B cell (primary cell): ENCODE results near the gene IRF2BP1. TPM values are rescaled to one million over a fixed set of nuclear protein-coding genes. Genes with fewer than 3 reads are reported as not detected.

Experiments used
- ATAC-seq: fragments of 200-7000 bp; cut with Tn5 transposase; one replicate; pipeline ENCODE4 v1.10.0; 2021; ENCODE audit warnings: low read depth, mild to moderate bottlenecking, moderate number of reproducible peaks, moderate library complexity
- CTCF ChIA-PET: fragments of 350-600 bp; sonication (Branson Sonifier 250); formaldehyde crosslinking; loops from one replicate; lab custom pipeline; 2021; ENCODE audit warnings: antibody characterized with exemption, inconsistent platforms; lab: Charles Lee
- POLR2A ChIA-PET: fragments of 350-600 bp; sonication (Branson Sonifier 250); formaldehyde crosslinking; loops from one replicate; lab custom pipeline; 2021; ENCODE audit warnings: antibody characterized with exemption; lab: Charles Lee
- DNase-seq: peaks from one replicate; pipeline ENCODE4 v3.0.0; 2013
- H2AFZ ChIP-seq: 2 replicates; pipeline ENCODE4 v1.6.1; 2012; ENCODE audit warnings: mild to moderate bottlenecking, low read depth, low read length; ENCODE audit not compliant: insufficient read depth, poor library complexity, severe bottlenecking
- H3K27ac ChIP-seq, 2 donors: 1 replicate in 1 of 2; 2 replicates in 1 of 2; pipeline ENCODE4 v1.5.1; 2012 to 2013; ENCODE audit warnings: low read length in 2 of 2, mild to moderate bottlenecking in 2 of 2, moderate library complexity in 1 of 2
- H3K27me3 ChIP-seq, 4 experiments: fragments of 200-600 bp in 1 of 4; sonication (generic) in 1 of 4; replicated peaks in 1 of 4; 1 replicate in 2 of 4; 2 replicates in 2 of 4; pipeline versions ENCODE4 v1.6.1 to v1.7.0; 2013 to 2016; ENCODE audit warnings: low read length in 3 of 4, mild to moderate bottlenecking in 2 of 4, mixed read lengths in 1 of 4, moderate library complexity in 1 of 4; ENCODE audit not compliant: insufficient read depth in 4 of 4, control insufficient read depth in 3 of 4; ENCODE audit errors: control extremely low read depth in 1 of 4
- H3K36me3 ChIP-seq, 2 experiments: replicated peaks in 1 of 2; 1 replicate in 1 of 2; 2 replicates in 1 of 2; pipeline versions ENCODE4 v1.6.1 to v1.7.1; 2013; ENCODE audit warnings: low read length in 1 of 2; ENCODE audit not compliant: insufficient read depth in 2 of 2, control insufficient read depth in 1 of 2; ENCODE audit errors: control extremely low read depth in 1 of 2, extremely low read depth in 1 of 2
- H3K4me1 ChIP-seq, 2 donors: fragments of 200-600 bp in 1 of 2; sonication (generic) in 1 of 2; 1 replicate in 1 of 2; 2 replicates in 1 of 2; pipeline versions ENCODE4 v1.5.1 to v1.6.1; 2013 to 2017; ENCODE audit warnings: low read length in 2 of 2; ENCODE audit not compliant: control insufficient read depth in 2 of 2, insufficient read depth in 2 of 2
- H3K4me2 ChIP-seq: replicated peaks from 2 replicates; pipeline ENCODE3; 2012; ENCODE audit warnings: mild to moderate bottlenecking, low read depth, low read length; ENCODE audit not compliant: poor library complexity, severe bottlenecking
- H3K4me3 ChIP-seq, 5 experiments: fragments of 200-600 bp in 1 of 5; sonication (generic) in 1 of 5; 1 replicate in 3 of 5; 2 replicates in 2 of 5; pipeline versions ENCODE4 v1.5.1 to v1.7.0; 2011 to 2016; ENCODE audit warnings: low read length in 4 of 5, mild to moderate bottlenecking in 4 of 5, low read depth in 2 of 5, control low read depth in 1 of 5, moderate library complexity in 1 of 5; ENCODE audit not compliant: insufficient read depth in 1 of 5; ENCODE audit errors: control extremely low read depth in 1 of 5, extremely low read depth in 1 of 5
- H3K79me2 ChIP-seq: fragments of 200-600 bp; sonication (generic); one replicate; pipeline ENCODE4 v1.6.0; 2016; ENCODE audit warnings: low read length; ENCODE audit not compliant: control insufficient read depth, insufficient read depth
- H3K9ac ChIP-seq: fragments of 200-600 bp; sonication (generic); 2 replicates; pipeline ENCODE4 v1.6.1; 2017; ENCODE audit warnings: mild to moderate bottlenecking, low read length, moderate library complexity
- H3K9me3 ChIP-seq, 3 donors: one replicate each; pipeline versions ENCODE4 v1.6.1 to v1.7.1; 2013; ENCODE audit warnings: low read length in 2 of 3; ENCODE audit not compliant: control insufficient read depth in 2 of 3, insufficient read depth in 1 of 3; ENCODE audit errors: control extremely low read depth in 1 of 3
- H4K20me1 ChIP-seq: 2 replicates; pipeline ENCODE4 v1.6.0; 2012; ENCODE audit warnings: mild to moderate bottlenecking, low read length; ENCODE audit not compliant: insufficient read depth, control insufficient read depth, poor library complexity, severe bottlenecking
- H3K27ac Mint-ChIP-seq: one replicate; pipeline ENCODE4 v1.8.0; 2021; ENCODE audit warnings: mixed read lengths
- H3K27me3 Mint-ChIP-seq: one replicate; pipeline ENCODE4 v1.8.0; 2021; ENCODE audit warnings: mixed read lengths
- H3K4me1 Mint-ChIP-seq: one replicate; pipeline ENCODE4 v1.8.0; 2021; ENCODE audit warnings: mixed read lengths
- H3K4me3 Mint-ChIP-seq: one replicate; pipeline ENCODE4 v1.8.0; 2021; ENCODE audit warnings: mixed read lengths
- H3K9me3 Mint-ChIP-seq: one replicate; pipeline ENCODE4 v1.8.0; 2022; ENCODE audit warnings: mixed read lengths; ENCODE audit not compliant: insufficient read depth
- EZH2 ChIP-seq: IDR thresholded peaks from 2 replicates; pipeline ENCODE4 v1.6.1; 2012; ENCODE audit warnings: borderline replicate concordance, low read depth, mild to moderate bottlenecking, moderate library complexity, low read length; ENCODE audit not compliant: insufficient read depth, poor library complexity, severe bottlenecking
- WGBS: methylation state at CpG from one replicate; pipeline ENCODE4 v1.1.5; 2013; ENCODE audit warnings: missing lambda C conversion rate; ENCODE audit not compliant: insufficient coverage; 5-methylcytosine and 5-hydroxymethylcytosine counted together
- intact Hi-C: fragments of 100-400 bp; cut with micrococcal nuclease; formaldehyde crosslinking; loops from one replicate; pipeline ENCODE4 v1.10.0; 2022
- polyA plus RNA-seq: library from polyadenylated mRNA; depleted of rRNA; stranded (reverse); fragments of >200 nt; gene quantifications from 2 replicates; pipeline ENCODE4 v1.2.3, GENCODE V29; 2012
- total RNA-seq, 2 donors: library from RNA; stranded (reverse); fragments of 120-200 nt in 1 of 2; gene quantifications; 1 replicate in 1 of 2; 2 replicates in 1 of 2; pipeline versions ENCODE4 v1.2.3 to v1.2.4, GENCODE V29; 2013 to 2022
- TF ChIP-seq, protein P1 (sequence below): fragments of 200-600 bp; IDR thresholded peaks from one replicate; pipeline ENCODE4 v1.8.0; 2022; ENCODE audit warnings: antibody characterized with exemption, mild to moderate bottlenecking

IRF2BP1 gene
- total and polyA plus RNA-seq, 2 donors (not counting 1 experiment from before 2014, with no cell fraction given): 14.9 to 33.9 TPM

GRCh38 chr19:45920458-45920857 lies 34.5 kb upstream of the IRF2BP1 start:
- H3K4me1 ChIP-seq: no peaks in the 10 kb centered on the region
- H3K9ac ChIP-seq: no peak overlapping the region
- H4K20me1 ChIP-seq: no peaks in the 10 kb centered on the region
- H3K4me2 ChIP-seq: no peak overlapping the region
- POLR2A ChIA-PET: no interaction called here
- intact Hi-C loops: no loop called here
- ATAC-seq: no peak
- Mint-ChIP-seq H3K4me1 (no peaks in the 10 kb centered on the region), H3K27ac (no peak overlapping the region), H3K4me3 (no peak overlapping the region), H3K27me3 (peaks cover 10% of the 10 kb centered on the region), H3K9me3 (no peaks in the 10 kb centered on the region)
- H3K9me3 ChIP-seq: no peaks in the 10 kb centered on the region
- no peak overlapping the region for H2AFZ ChIP-seq
- TF ChIP-seq EZH2: no peak
- TF ChIP-seq, protein P1, sequence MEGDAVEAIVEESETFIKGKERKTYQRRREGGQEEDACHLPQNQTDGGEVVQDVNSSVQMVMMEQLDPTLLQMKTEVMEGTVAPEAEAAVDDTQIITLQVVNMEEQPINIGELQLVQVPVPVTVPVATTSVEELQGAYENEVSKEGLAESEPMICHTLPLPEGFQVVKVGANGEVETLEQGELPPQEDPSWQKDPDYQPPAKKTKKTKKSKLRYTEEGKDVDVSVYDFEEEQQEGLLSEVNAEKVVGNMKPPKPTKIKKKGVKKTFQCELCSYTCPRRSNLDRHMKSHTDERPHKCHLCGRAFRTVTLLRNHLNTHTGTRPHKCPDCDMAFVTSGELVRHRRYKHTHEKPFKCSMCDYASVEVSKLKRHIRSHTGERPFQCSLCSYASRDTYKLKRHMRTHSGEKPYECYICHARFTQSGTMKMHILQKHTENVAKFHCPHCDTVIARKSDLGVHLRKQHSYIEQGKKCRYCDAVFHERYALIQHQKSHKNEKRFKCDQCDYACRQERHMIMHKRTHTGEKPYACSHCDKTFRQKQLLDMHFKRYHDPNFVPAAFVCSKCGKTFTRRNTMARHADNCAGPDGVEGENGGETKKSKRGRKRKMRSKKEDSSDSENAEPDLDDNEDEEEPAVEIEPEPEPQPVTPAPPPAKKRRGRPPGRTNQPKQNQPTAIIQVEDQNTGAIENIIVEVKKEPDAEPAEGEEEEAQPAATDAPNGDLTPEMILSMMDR: no peak
- no peak overlapping the region for H3K27ac ChIP-seq
- CTCF ChIA-PET: interaction anchor here (0.8 kb wide), 1 partner anchor 104 kb away, joined by 4 read pairs; no protein-coding TSS in a partner anchor
- H3K27me3 ChIP-seq: peaks cover 0 to 4% (median 0%) of the 10 kb centered on the region in 4 experiments
- no peaks in the 10 kb centered on the region for H3K36me3 ChIP-seq
- H3K4me3 ChIP-seq: no peak overlapping the region
- no peaks in the 10 kb centered on the region for H3K79me2 ChIP-seq
- DNase-seq: no peak
- 95% methylated on average over 2 of the region's 8 CpGs for WGBS

- Histone ChIP-seq H3K9me3 (no peaks in the 10 kb centered on the region), H3K4me2 (no peak overlapping the region), H3K9ac (no peak overlapping the region), H3K36me3 (no peaks in the 10 kb centered on the region), H4K20me1 (no peaks in the 10 kb centered on the region), H3K27ac (no peak overlapping the region), H3K27me3 (peaks cover 0 to 4% (median 0%) of the 10 kb centered on the region in 4 experiments), H2AFZ (no peak overlapping the region), H3K4me3 (no peak overlapping the region), H3K79me2 (no peaks in the 10 kb centered on the region), H3K4me1 (no peaks in the 10 kb centered on the region)
- TF ChIP-seq, protein P1: no peak
- TF ChIP-seq EZH2: no peak
- H3K4me3 Mint-ChIP-seq: no peak overlapping the region
- ChIA-PET CTCF (interaction anchor here (0.8 kb wide), 1 partner anchor 103 kb away, joined by 4 read pairs; no protein-coding TSS in a partner anchor), POLR2A (no interaction called here)
- DNase-seq (no peak), ATAC-seq (no peak)
- H3K9me3 Mint-ChIP-seq: no peaks in the 10 kb centered on the region
- peaks cover 10% of the 10 kb centered on the region for H3K27me3 Mint-ChIP-seq
- H3K27ac Mint-ChIP-seq: no peak overlapping the region
- intact Hi-C loops: no loop called here
- no peaks in the 10 kb centered on the region for H3K4me1 Mint-ChIP-seq
- 69% methylated on average over 4 of the region's 7 CpGs for WGBS
Observed at GRCh38 chr19:45919678-45920077, 33.7 kb upstream of the IRF2BP1 start.
